ENCODE results near the gene PRSS16.

PRSS16 gene

GRCh38 chr6:27248783-27249182 lies 1.3 kb downstream of the PRSS16 start:
- TF ChIP-seq CTCF (conservative IDR thresholded peaks at IDR 0.05; ENCODE audit: low read depth, low read length): no peak
- no peak overlapping the region for H3K4me3 ChIP-seq (ENCODE audit: low read depth, low read length)
- DNase-seq (ENCODE audit: low read depth): no peak

DNA sequence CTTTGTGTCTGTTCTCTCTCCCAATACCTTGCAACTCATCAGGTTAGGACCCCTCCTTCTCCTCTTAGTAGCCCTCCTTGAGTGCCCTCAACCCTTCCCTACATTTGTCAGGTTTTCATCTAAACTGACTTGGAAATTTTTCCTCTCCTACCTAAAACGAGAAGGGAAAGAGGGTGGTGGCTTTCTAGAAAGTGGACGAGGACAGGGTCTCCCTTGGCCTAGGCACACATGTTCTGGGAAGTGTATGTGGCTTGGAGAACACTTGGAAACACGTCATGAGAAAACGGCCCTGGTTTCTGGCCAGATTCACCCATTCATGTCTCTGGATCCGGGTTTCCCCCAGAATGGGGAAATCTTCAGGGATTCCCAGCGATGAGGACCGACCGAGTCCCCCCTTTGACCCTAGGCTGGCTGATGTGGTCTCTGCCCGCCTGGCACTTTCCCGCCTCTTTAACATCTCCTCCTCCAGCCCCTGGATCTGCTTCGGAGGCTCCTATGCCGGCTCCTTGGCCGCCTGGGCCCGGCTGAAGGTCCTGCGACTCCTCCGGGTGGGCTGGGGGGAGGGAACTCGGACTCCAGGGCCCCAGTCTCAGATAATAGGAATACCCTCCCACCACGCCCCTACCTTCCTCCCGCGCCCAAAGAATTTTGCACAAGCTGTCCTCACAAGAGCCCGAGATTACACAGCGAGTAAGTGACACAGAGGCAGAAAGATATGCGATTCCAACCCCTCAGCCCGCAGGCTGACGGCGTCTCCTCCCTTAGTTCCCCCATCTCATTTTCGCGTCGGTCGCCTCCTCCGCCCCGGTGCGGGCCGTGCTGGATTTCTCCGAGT lies 3.0 kb downstream of the PRSS16 start:
- no peak for TF ChIP-seq CTCF (conservative IDR thresholded peaks at IDR 0.05; ENCODE audit: low read depth, low read length)
- H3K4me3 ChIP-seq (ENCODE audit: low read depth, low read length): peak overlapping the region; percentile 62
- DNase-seq (ENCODE audit: low read depth): no peak

GRCh38 chr6:27251112-27251605 lies 3.7 kb downstream of the PRSS16 start:
- TF ChIP-seq CTCF (conservative IDR thresholded peaks at IDR 0.05; ENCODE audit: low read depth, low read length): no peak
- peak; percentile 41 for DNase-seq (ENCODE audit: low read depth)
- H3K4me3 ChIP-seq (ENCODE audit: low read depth, low read length): peak overlapping the region; percentile 62

DNA sequence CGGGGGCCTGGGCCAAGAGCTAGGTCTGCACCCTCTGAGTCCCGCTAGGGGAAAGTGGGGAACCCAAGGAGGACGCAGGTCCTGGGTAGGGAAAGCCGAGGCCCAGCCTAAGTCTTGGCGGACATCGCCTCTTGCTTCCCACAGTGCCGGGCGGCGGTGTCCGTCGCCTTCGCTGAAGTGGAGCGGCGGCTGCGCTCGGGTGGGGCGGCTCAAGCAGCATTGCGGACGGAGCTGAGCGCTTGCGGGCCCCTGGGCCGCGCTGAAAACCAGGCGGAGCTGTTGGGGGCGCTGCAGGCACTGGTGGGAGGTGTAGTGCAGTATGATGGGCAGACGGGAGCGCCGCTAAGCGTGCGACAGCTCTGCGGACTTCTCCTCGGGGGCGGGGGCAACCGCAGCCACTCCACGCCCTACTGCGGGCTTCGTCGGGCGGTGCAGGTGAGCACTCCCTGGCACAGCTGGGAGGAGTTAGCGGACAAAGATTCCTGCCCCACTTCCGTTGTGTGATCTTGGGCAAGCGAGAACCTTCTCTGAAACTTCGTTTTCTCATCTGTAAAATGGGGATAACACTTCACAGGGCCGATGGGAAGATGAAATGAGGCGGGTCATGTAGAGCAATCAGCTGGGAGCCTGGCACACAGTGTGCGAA lies 4.2 kb downstream of the PRSS16 start:
- peak; percentile 55 for TF ChIP-seq CTCF (conservative IDR thresholded peaks at IDR 0.05; ENCODE audit: low read depth, low read length)
- H3K4me3 ChIP-seq (ENCODE audit: low read depth, low read length): peak overlapping the region; percentile 62
- peak; percentile 79 for DNase-seq (ENCODE audit: low read depth)

GRCh38 chr6:27254566-27254965 lies 7.1 kb downstream of the PRSS16 start:
- H3K4me3 ChIP-seq (ENCODE audit: low read depth, low read length): no peak overlapping the region
- no peak for TF ChIP-seq CTCF (conservative IDR thresholded peaks at IDR 0.05; ENCODE audit: low read depth, low read length)
- DNase-seq (ENCODE audit: low read depth): no peak

GRCh38 chr6:27255866-27256265 lies 8.4 kb downstream of the PRSS16 start:
- no peak for TF ChIP-seq CTCF (conservative IDR thresholded peaks at IDR 0.05; ENCODE audit: low read depth, low read length)
- no peak for DNase-seq (ENCODE audit: low read depth)
- no peak overlapping the region for H3K4me3 ChIP-seq (ENCODE audit: low read depth, low read length)
